HCT116 (cell line): ENCODE data around the gene IL26.

Experiments used
- ELF1 ChIP-seq: IDR thresholded peaks from 2 replicates; pipeline ENCODE4 v1.6.1; 2012; ENCODE audit warnings: low read depth, borderline replicate concordance
- EZH2phosphoT487 ChIP-seq: fragments of 200-600 bp; IDR thresholded peaks from 2 replicates; pipeline ENCODE4 v1.6.1; 2018; ENCODE audit warnings: antibody characterized with exemption, borderline replicate concordance
- POLR2A ChIP-seq: IDR thresholded peaks from 2 replicates; pipeline ENCODE4 v1.7.0; 2011; ENCODE audit warnings: borderline replicate concordance; ENCODE audit not compliant: insufficient read depth, insufficient read length; ENCODE audit errors: extremely low read depth
- RAD21 ChIP-seq: IDR thresholded peaks from 2 replicates; pipeline ENCODE4 v1.6.1; 2012; ENCODE audit warnings: low read depth, mild to moderate bottlenecking
- TF ChIP-seq, protein P1 (sequence below), 3 experiments: fragments of 200-600 bp in 1 of 3; sonication (generic) in 1 of 3; IDR thresholded peaks in 2 of 3; conservative IDR thresholded peaks in 1 of 3; 2 replicates each; pipeline ENCODE4 v1.5.1; 2012 to 2017; ENCODE audit warnings: low read depth in 2 of 3, low read length in 2 of 3, antibody characterized with exemption in 1 of 3, borderline replicate concordance in 1 of 3, control low read depth in 1 of 3, mild to moderate bottlenecking in 1 of 3, mixed read lengths in 1 of 3, mixed run types in 1 of 3, moderate library complexity in 1 of 3; ENCODE audit not compliant: insufficient read depth in 1 of 3

DNA sequence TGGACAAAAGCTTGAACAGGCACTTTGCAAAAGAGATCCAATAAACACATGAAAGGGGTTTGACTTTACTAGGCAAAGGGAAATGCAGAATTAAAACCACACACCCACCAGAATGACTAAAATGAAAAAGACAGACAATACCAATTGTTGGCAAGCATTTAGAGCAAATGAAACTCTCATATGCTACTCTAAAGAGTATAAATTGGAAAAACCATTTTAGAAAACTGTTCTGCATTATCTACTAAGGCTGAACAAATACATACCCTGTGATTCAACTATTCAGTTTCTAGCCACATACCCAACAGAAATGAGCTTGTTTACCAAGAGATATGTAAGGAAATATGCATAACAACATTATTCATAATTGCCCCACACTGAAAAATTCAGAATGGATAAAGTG lies 36.3 kb upstream of the IL26 start:
- TF ChIP-seq, protein P1, sequence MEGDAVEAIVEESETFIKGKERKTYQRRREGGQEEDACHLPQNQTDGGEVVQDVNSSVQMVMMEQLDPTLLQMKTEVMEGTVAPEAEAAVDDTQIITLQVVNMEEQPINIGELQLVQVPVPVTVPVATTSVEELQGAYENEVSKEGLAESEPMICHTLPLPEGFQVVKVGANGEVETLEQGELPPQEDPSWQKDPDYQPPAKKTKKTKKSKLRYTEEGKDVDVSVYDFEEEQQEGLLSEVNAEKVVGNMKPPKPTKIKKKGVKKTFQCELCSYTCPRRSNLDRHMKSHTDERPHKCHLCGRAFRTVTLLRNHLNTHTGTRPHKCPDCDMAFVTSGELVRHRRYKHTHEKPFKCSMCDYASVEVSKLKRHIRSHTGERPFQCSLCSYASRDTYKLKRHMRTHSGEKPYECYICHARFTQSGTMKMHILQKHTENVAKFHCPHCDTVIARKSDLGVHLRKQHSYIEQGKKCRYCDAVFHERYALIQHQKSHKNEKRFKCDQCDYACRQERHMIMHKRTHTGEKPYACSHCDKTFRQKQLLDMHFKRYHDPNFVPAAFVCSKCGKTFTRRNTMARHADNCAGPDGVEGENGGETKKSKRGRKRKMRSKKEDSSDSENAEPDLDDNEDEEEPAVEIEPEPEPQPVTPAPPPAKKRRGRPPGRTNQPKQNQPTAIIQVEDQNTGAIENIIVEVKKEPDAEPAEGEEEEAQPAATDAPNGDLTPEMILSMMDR (IDR thresholded peaks at IDR 0.05 in 2 of 3, conservative IDR thresholded peaks at IDR 0.05 in 1 of 3; ENCODE audit: borderline replicate concordance in 1 of 3, insufficient read depth in 1 of 3, low read depth in 2 of 3, low read length in 2 of 3), result no peak
- TF ChIP-seq ELF1, result no peak
- TF ChIP-seq POLR2A, result no peak
- TF ChIP-seq RAD21, result no peak
- no peak for TF ChIP-seq EZH2phosphoT487
